Activated naive CD8-positive, alpha-beta T cell treated with anti-CD3 and anti-CD28 coated beads, Interleukin-2, amount 50 U/mL, for 24 hours (primary cell): ENCODE data around the gene PSMB3.

Source experiments
- ATAC-seq: fragments of 150-1000 bp; cut with Tn5 transposase; one replicate; pipeline ENCODE4 v1.10.0; 2021
- DNase-seq: peaks from one replicate; pipeline ENCODE4 v3.0.0; 2021
- H3K27ac Mint-ChIP-seq: one replicate; pipeline ENCODE4 v1.8.0; 2021; ENCODE audit warnings: mild to moderate bottlenecking, mixed read lengths
- H3K27me3 Mint-ChIP-seq: one replicate; pipeline ENCODE4 v1.8.0; 2021; ENCODE audit warnings: mixed read lengths
- H3K36me3 Mint-ChIP-seq: one replicate; pipeline ENCODE4 v1.8.0; 2021; ENCODE audit warnings: low read depth, mixed read lengths
- H3K4me1 Mint-ChIP-seq: one replicate; pipeline ENCODE4 v1.8.0; 2021; ENCODE audit warnings: mixed read lengths
- H3K4me3 Mint-ChIP-seq: one replicate; pipeline ENCODE4 v1.8.0; 2021; ENCODE audit warnings: mild to moderate bottlenecking, moderate library complexity, mixed read lengths
- H3K9me3 Mint-ChIP-seq: one replicate; pipeline ENCODE4 v1.8.0; 2021; ENCODE audit warnings: mixed read lengths

Gene PSMB3

DNA sequence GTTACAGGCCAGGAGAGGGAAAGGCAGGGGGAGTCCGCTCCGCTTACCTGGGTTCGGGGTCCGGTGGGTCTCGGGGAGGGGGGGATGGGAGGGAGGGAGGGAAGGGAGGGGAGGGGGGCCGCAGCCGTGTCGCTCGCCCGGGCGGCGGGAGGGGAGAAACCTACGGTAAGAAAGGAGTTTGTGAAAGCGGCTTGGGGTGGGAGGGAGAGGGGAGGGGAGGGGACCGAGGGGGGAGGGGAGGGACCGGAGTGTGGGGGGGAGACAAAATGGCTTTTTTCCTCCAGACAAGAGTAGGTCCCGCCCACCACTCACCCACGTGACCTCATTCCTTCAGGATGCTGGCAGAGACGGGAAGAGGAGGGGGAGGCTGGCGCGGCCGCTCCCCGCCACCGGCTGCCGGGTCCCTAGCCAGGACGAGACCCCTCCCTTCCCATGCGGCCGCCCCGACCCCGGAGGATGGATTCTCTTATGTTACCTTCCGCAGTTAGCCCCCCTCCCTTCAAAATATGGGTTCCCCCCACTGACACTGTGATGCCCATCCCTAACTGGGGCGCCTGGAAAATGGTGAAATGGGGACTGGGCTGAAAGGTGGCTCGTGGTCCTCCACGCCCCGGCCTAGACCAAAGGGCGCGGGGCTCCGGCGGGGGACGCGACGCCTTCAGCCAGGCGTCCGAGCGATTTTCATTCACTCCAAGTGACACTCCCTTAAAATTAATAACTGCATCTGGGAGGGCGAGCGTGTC lies 4.2 kb upstream of the PSMB3 start, which contains the start of gene PCGF2:
Gene PCGF2 (minus strand): TSS at position 188 of the 743 bp plus-strand sequence. CDS start 7,934 bp downstream, outside the sequence.
- no peaks in the 10 kb centered on the region for H3K9me3 Mint-ChIP-seq
- H3K27ac Mint-ChIP-seq, result no peak within 1 kb of the TSS
- H3K4me3 Mint-ChIP-seq, result peak within 1 kb of the TSS; percentile 97
- ATAC-seq (no peak), DNase-seq (no peak)
- peaks cover 10% of the 10 kb centered on the region for H3K36me3 Mint-ChIP-seq
- H3K4me1 Mint-ChIP-seq, result peaks cover 51% of the 10 kb centered on the region
- peaks cover 64% of the 10 kb centered on the region for H3K27me3 Mint-ChIP-seq

DNA sequence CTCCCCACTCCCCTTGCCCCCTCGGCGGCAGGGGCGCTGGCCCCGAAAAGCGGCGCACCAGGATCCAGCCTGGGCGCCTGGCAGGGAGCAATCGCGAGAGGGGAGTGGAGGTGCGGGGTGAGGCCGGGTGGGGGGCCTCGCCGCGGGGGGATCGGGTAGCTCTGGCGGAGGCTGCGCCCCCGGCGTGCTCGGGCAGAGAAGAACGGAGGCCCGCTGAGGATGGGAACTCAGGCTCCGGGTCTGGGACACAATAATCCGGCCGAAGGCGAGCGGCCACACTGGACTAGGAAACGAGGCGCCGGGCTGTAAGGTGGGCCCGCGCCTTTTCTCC lies 3.7 kb upstream of the PSMB3 start:
- peaks cover 56% of the 10 kb centered on the region for H3K4me1 Mint-ChIP-seq

DNA sequence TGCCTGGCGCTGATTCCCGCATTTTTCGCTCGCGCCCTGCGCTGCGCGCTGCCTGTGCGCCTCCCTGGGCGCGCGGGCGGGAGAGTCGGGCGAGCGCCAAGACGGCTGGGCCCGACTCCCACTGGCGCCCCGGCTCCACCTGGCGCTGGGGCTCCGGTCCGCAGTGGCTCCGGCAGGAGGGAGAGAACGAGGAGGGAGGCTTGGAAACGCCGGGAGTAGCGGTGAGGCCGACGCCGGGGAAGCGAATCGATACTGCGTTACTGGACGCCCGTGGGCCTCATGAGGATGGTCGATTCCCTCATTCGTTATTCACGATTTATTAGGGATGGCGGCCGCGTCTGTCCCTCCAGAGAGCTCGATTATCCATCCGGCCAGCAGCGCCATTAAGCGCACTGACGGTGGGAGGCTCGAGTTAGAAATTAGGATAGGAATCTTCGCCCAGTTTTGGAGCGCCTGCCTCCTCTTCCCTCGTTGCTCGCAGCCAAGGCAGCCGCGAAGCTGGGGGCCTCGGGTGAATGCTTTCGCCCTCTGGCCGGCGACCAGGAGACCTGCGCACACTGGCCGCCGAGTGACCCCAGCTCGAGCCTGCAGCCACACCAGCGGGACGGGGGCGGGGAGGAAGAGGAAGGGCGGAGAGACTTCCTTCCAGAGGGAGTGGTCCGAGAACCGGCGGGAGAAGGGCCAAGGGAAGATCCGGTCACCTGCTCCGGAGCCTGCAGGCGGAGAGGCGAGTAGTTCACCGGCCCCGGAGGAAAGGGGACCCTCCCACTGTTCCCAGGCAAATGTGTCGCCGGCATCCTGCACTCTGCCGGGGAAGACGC lies 3.1 kb upstream of the PSMB3 start:
- Mint-ChIP-seq H3K27me3 (peaks cover 55% of the 10 kb centered on the region), H3K4me1 (peaks cover 60% of the 10 kb centered on the region), H3K36me3 (peaks cover 16% of the 10 kb centered on the region), H3K9me3 (no peaks in the 10 kb centered on the region), H3K27ac (no peak overlapping the region), H3K4me3 (peak overlapping the region; percentile 97)
- no peak for ATAC-seq
- DNase-seq, result no peak

More for the DNA sequence above, 3.7 kb upstream of the PSMB3 start:
- DNase-seq (no peak), ATAC-seq (no peak)
- H3K27ac Mint-ChIP-seq, result no peak overlapping the region
- no peaks in the 10 kb centered on the region for H3K9me3 Mint-ChIP-seq
- H3K36me3 Mint-ChIP-seq, result peaks cover 14% of the 10 kb centered on the region
- H3K27me3 Mint-ChIP-seq, result peaks cover 60% of the 10 kb centered on the region
- peak overlapping the region; percentile 97 for H3K4me3 Mint-ChIP-seq

DNA sequence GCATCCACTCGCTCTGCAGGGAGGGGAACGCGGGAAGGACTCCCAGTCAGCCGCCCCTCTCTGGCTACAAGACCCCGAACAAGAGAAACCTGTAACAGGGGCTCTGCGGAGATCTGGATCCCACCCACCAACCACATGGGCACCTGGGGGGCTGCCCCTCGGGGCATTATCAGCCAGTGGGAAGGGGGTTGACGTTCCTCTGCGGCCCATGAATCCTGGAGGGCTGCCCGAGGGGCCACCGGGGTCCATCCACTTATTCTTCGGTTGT lies 2.6 kb upstream of the PSMB3 start:
- DNase-seq, result no peak

DNA sequence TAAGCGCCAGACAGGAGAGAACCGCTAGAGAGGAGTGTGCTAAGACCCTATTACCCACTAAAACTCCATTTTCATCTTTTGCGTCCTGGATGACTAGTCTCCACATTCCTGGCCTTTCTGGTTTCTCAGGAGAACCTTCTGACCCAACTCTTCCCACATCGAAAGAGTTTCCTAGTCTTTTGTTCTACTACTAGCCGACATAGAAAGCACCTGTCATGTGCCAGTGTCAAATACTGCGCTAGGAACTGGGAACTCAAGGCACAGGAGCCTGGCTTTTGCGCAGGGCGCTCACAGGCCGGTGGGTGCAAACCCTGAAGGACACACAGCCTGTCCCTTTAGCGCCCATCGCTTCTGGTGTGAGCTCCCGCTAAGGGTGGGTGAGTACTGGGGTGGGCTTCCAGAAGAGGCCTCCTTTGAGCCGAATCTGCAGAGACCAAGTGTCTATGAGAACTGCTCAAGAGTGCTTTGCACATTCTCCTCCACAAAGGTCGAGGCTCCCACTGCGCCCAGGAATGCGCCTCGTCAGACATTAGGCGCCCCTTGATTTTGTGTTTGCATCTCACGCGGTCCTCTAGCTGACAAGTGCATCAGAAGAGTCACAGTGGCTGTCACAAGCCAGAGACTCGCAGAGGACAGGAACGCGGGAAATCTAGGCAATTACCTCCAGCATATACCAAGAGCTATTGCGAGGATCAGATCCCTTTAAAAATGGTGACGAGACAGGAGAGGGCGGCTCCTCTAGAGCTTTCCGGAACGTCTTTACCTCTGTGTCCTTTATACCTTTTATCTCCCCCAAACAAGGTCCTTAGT lies 2.0 kb upstream of the PSMB3 start:
- Mint-ChIP-seq H3K27me3 (peaks cover 44% of the 10 kb centered on the region), H3K36me3 (peaks cover 18% of the 10 kb centered on the region), H3K4me3 (peak overlapping the region; percentile 97), H3K4me1 (peaks cover 64% of the 10 kb centered on the region), H3K9me3 (no peaks in the 10 kb centered on the region), H3K27ac (peak overlapping the region; percentile 97)
- no peak for ATAC-seq
- DNase-seq, result no peak

More for the DNA sequence above, 2.6 kb upstream of the PSMB3 start:
- peaks cover 50% of the 10 kb centered on the region for H3K27me3 Mint-ChIP-seq
- H3K4me1 Mint-ChIP-seq, result peaks cover 64% of the 10 kb centered on the region
- no peaks in the 10 kb centered on the region for H3K9me3 Mint-ChIP-seq
- H3K36me3 Mint-ChIP-seq, result peaks cover 18% of the 10 kb centered on the region
- H3K27ac Mint-ChIP-seq, result no peak overlapping the region
- ATAC-seq, result no peak
- peak overlapping the region; percentile 97 for H3K4me3 Mint-ChIP-seq

DNA sequence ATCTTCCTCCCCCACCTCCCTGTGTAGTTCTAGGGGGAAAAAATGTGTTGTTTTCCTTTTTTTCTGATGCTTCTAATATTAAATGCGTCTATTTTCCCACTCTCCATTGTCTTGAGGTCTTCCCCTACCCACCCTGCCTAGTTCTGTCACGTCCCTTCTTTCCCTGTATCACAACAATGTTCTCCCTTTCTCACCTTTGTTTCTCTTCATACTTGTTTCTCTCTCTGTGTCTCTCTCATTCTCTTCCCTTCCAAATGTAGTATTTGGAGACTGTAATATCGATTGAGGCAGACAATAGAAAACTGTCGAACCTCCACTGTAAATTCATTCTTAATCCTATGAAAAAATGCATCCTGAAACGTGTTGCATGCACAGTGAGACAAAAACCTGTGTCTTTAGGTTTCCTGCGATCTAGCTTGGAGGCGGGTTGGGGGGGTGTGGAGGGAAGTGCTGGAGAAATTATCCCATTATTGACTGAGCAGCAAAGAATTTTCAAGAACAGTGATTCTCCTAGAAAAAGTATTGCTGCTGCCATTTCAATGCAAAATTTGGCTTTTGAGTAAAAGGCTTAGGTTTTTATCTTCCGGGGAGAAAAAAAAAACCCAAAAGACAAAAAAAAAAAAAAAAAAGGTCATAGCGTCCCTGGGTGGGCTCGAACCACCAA lies 1.3 kb upstream of the PSMB3 start:
- DNase-seq (no peak), ATAC-seq (no peak)
- Mint-ChIP-seq H3K9me3 (no peaks in the 10 kb centered on the region), H3K4me1 (peaks cover 68% of the 10 kb centered on the region), H3K27ac (peak overlapping the region; percentile 97), H3K36me3 (peaks cover 26% of the 10 kb centered on the region), H3K27me3 (peaks cover 38% of the 10 kb centered on the region), H3K4me3 (peak overlapping the region; percentile 97)

DNA sequence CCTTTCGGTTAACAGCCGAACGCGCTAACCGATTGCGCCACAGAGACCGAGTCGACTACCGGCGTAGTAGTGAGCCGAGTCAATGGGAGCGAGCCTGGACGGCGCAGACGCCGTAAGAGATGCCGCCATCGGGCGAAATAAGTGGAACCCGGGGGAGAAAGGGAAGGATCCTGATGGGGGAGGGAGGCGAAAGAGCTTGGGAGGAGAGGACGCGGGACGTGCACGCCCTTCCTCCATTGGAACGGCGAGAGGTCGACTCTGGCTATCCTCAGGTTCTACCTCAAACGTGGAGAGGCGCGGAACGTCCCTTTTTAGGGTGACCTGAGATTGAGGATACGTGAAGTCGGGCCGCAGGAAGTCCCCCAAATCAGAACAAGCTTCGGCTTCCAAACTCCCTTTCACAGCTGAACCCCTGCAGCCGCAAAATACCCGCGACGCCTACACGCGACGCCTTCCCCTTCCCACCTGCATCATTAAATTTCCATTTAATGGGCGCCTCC lies 683 bp upstream of the PSMB3 start:
- DNase-seq, result peak; percentile 86
- peak; percentile 13 for ATAC-seq
- no peaks in the 10 kb centered on the region for H3K9me3 Mint-ChIP-seq
- peaks cover 32% of the 10 kb centered on the region for H3K27me3 Mint-ChIP-seq
- H3K27ac Mint-ChIP-seq, result peak overlapping the region; percentile 97
- H3K36me3 Mint-ChIP-seq, result peaks cover 30% of the 10 kb centered on the region
- H3K4me1 Mint-ChIP-seq, result peaks cover 62% of the 10 kb centered on the region
- peak overlapping the region; percentile 97 for H3K4me3 Mint-ChIP-seq

DNA sequence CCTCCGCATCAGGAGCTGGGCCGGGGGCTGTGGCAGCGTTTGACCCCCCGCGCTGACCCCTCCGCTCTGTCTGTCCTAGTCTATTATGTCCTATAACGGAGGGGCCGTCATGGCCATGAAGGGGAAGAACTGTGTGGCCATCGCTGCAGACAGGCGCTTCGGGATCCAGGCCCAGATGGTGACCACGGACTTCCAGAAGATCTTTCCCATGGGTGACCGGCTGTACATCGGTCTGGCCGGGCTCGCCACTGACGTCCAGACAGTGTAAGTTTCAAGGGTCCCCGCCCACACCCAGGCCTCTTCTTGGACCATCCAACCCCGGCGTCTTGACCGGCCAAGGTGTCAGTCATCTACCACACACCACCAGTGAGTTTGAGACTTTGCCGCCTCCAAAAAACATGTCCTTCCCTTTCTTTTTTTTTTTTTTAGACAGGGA lies 548 bp downstream of the PSMB3 start:
- ATAC-seq (no peak), DNase-seq (no peak)
- H3K36me3 Mint-ChIP-seq, result peaks cover 34% of the 10 kb centered on the region
- no peaks in the 10 kb centered on the region for H3K9me3 Mint-ChIP-seq
- peaks cover 59% of the 10 kb centered on the region for H3K4me1 Mint-ChIP-seq
- peaks cover 29% of the 10 kb centered on the region for H3K27me3 Mint-ChIP-seq
- H3K4me3 Mint-ChIP-seq, result peak overlapping the region; percentile 97
- H3K27ac Mint-ChIP-seq, result peak overlapping the region; percentile 97

DNA sequence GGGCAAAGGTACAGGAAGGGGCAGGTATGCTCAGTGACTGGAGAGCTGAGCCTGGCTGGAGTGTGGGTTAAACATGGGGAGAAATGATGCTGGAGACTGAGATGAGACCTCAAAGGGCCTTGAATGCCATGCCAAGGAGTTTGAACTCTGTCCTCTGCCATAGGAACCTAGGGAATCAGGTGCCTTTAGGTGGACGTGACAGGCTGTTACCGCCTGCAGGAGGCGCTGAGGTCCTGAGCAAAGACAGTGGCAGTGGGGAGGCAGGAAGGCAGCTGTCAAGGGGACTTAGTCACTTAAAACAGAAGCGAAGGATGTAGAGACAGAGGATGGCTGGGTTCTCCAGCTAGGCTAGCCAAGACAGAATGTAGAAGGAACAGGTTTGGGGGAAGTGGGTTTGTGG lies 9.1 kb downstream of the PSMB3 start:
- peaks cover 58% of the 10 kb centered on the region for H3K36me3 Mint-ChIP-seq
- H3K4me1 Mint-ChIP-seq, result peaks cover 2% of the 10 kb centered on the region
- no peak for ATAC-seq
- no peaks in the 10 kb centered on the region for H3K27me3 Mint-ChIP-seq
- DNase-seq, result peak; percentile 38
- H3K27ac Mint-ChIP-seq, result no peak overlapping the region
- no peak overlapping the region for H3K4me3 Mint-ChIP-seq
- no peaks in the 10 kb centered on the region for H3K9me3 Mint-ChIP-seq

DNA sequence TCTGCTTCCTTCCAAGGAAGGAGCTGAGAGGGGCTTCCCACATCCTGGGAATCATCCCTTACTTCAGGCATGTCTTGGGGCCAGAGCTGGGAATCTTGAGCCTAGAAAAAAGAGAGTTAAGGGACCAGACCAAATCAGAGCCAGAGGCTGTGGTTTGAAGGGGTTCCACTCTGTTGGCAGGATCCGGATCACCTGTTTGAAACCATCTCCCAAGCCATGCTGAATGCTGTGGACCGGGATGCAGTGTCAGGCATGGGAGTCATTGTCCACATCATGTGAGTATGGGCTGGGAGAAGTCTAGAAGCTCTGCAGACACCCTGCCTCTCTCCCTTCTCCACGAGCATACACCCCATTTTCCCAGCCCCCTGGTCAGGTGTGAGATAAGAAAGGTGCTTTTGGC lies 9.7 kb downstream of the PSMB3 start:
- H3K27me3 Mint-ChIP-seq, result no peaks in the 10 kb centered on the region
- peaks cover 61% of the 10 kb centered on the region for H3K36me3 Mint-ChIP-seq
- H3K27ac Mint-ChIP-seq, result no peak overlapping the region
- H3K4me3 Mint-ChIP-seq, result no peak overlapping the region
- H3K9me3 Mint-ChIP-seq, result no peaks in the 10 kb centered on the region
- DNase-seq (no peak), ATAC-seq (no peak)
- H3K4me1 Mint-ChIP-seq, result peaks cover 2% of the 10 kb centered on the region

DNA sequence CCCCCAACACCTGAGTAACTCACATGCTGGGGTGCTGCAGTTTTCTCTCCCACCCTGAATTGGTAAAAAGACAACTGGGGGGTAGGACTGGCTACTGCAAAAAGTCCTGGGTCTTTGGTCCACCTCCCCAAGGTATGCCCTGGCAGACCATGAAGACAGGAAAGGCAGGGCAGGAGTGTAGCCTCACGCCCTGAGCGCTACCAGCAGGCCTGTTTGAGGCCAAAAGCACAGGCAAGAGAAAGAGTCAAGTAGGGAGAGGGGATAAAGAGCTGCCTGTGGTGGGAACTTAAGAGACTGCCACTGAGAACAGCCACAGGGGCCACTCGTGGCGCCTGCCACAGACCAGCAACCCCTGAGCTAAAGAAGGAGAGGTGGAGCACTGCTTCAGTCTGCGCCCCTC lies 13.8 kb downstream of the PSMB3 start:
- Mint-ChIP-seq H3K36me3 (peaks cover 57% of the 10 kb centered on the region), H3K4me1 (no peaks in the 10 kb centered on the region), H3K27ac (no peak overlapping the region)

DNA sequence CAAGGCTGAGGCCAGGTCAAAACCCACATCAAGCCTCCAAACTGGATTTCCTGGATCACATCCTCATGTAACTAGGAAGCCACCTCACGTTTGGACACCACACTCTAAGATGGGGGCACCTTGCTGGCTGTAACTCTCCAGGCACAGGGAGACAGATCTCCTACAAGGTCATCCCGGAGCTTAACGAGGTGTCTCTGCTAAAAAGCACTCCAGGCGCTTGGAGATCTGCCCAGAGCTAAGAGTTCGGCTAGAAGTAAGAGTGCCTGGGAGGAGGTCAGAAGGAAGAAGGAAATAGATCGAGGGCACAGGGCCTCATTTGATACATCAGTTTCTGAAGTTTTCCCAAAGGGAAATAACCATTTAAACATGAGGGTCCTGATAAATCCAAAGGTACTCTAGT lies 15.9 kb downstream of the PSMB3 start:
- Mint-ChIP-seq H3K4me3 (no peak overlapping the region), H3K4me1 (no peaks in the 10 kb centered on the region), H3K27me3 (no peaks in the 10 kb centered on the region), H3K27ac (no peak overlapping the region), H3K9me3 (no peaks in the 10 kb centered on the region), H3K36me3 (peaks cover 53% of the 10 kb centered on the region)
- DNase-seq, result no peak
- no peak for ATAC-seq

More for the DNA sequence above, 13.8 kb downstream of the PSMB3 start:
- Mint-ChIP-seq H3K4me3 (no peak overlapping the region), H3K27me3 (no peaks in the 10 kb centered on the region), H3K9me3 (no peaks in the 10 kb centered on the region)
- DNase-seq, result no peak
- no peak for ATAC-seq

DNA sequence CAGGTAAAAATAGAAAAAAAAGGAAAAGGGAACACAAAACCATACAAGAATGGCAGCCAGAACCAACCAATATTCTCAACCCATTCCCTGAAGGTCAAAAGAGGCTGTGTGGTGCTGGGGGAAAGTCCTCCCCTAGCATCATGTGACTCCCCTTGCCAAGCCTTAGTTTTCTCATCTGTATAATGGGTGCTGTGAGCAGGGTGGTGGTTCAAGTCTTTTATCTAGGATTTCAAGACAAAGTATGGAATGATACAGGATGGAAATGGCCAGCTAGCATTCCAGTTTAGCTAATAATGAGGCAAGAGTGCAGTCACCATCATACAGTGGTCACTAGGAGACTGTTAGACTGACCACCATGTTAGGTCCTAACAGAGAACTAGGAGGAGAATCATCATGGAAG lies 20.7 kb downstream of the PSMB3 start:
- no peak for ATAC-seq
- Mint-ChIP-seq H3K36me3 (peaks cover 32% of the 10 kb centered on the region), H3K4me1 (no peaks in the 10 kb centered on the region), H3K4me3 (no peak overlapping the region), H3K27ac (no peak overlapping the region), H3K9me3 (no peaks in the 10 kb centered on the region), H3K27me3 (no peaks in the 10 kb centered on the region)
- no peak for DNase-seq

DNA sequence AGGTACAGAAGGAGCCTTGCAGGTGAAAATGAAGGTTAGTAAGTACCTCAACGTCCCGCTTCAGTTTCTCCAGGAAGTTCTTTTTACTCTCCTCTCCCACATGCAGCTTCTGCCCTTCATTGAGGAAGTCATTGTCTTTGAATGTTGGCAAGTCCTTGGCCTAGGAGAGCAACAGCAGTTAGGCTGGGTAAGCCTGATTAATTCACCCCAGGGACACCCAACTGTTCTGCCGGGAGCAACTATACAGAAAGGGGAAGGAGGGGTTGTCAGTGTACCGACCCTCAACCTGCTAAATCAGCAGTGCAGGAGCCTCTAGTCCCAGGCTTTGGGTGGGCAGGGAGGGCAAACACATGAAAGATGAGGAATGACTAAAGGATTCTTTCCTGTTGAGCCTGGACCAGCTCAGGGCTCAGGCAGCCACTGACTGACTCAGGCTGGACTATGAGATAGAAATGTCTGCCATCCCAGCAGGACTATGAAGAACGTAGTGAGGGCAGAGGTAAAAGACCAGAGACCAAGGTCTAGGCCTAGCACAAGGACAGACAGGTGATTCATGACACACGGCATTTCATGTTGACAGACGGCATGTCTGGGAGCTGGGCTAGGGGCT lies 25.2 kb downstream of the PSMB3 start:
- peaks cover 24% of the 10 kb centered on the region for H3K36me3 Mint-ChIP-seq
- DNase-seq, result no peak
- no peak overlapping the region for H3K27ac Mint-ChIP-seq
- no peak for ATAC-seq
- H3K9me3 Mint-ChIP-seq, result no peaks in the 10 kb centered on the region
- H3K4me1 Mint-ChIP-seq, result no peaks in the 10 kb centered on the region
- H3K4me3 Mint-ChIP-seq, result no peak overlapping the region
- no peaks in the 10 kb centered on the region for H3K27me3 Mint-ChIP-seq
